ENCODE results near the gene SUN2. TPM values are rescaled to one million over a fixed set of nuclear protein-coding genes. Genes with fewer than 3 reads are reported as not detected.

SUN2 gene
- total and polyA plus RNA-seq, 2 donors (not counting 3 experiments of a cell fraction or from before 2014, with no cell fraction given): 76.7 to 133 TPM

- H3K4me1 ChIP-seq (ENCODE audit: control insufficient read depth, extremely low read depth, insufficient read depth, low read length): no peaks in the 10 kb centered on the region
- peaks cover 17 to 61% of the 10 kb centered on the region in 2 experiments for H3K36me3 ChIP-seq (ENCODE audit: control insufficient read depth in 2 of 2, extremely low read depth in 1 of 2, insufficient read depth in 2 of 2, low read length in 2 of 2)
- CTCF ChIA-PET: interaction anchor here (1.0 to 3.1 kb wide), 3 partner anchors 10 to 17 kb away, joined by 6 to 11 read pairs (median 6); no protein-coding TSS in a partner anchor
- BruUV-seq (replicated peaks): no TSS peak
- H3K4me2 ChIP-seq (ENCODE audit: insufficient read depth, low read length): no peak overlapping the region
- no peaks in the 10 kb centered on the region for H3K27me3 ChIP-seq (ENCODE audit: control insufficient read depth in 2 of 2, insufficient read depth in 2 of 2, low read length in 2 of 2)
- no peak for FAIRE-seq
- dilution Hi-C loops (cut with MboI; ENCODE audit: extremely low pct_ligation_motif_present, low sequenced_read_pairs) (no loop called here), intact Hi-C loops (cut with micrococcal nuclease) (no loop called here)
- H4K20me1 ChIP-seq (replicated peaks; ENCODE audit: control insufficient read depth, extremely low read depth, insufficient read depth, low read length): no peaks in the 10 kb centered on the region
- POLR2A ChIA-PET: no interaction called here
- no peak overlapping the region for H3K4me3 ChIP-seq (replicated peaks in 1 of 3; ENCODE audit: insufficient read depth in 1 of 3, low read depth in 1 of 3, low read length in 3 of 3)
- H2AFZ ChIP-seq (ENCODE audit: low read depth, low read length): no peak overlapping the region
- no peak for DNase-seq (ENCODE audit: low read depth, low spot score)
- no peaks in the 10 kb centered on the region for H3K9me3 ChIP-seq (replicated peaks; ENCODE audit: control insufficient read depth, insufficient read depth, low read length)
- H3K27ac ChIP-seq (ENCODE audit: insufficient read depth, low read depth, low read length): no peak overlapping the region
- TF ChIP-seq CTCF (IDR thresholded peaks at IDR 0.05; ENCODE audit: extremely low read depth in 1 of 2, insufficient read depth in 1 of 2, low read depth in 1 of 2, low read length in 2 of 2): no peak
- TF ChIP-seq EZH2 (IDR thresholded peaks at IDR 0.05; ENCODE audit: borderline replicate concordance, low read depth, low read length, severe bottlenecking): no peak
- TF ChIP-seq POLR2AphosphoS5 (IDR thresholded peaks at IDR 0.05; ENCODE audit: insufficient read depth, low read depth, low read length): no peak
- no peak for TF ChIP-seq GATA2 (IDR thresholded peaks at IDR 0.05; ENCODE audit: insufficient read depth, insufficient read length, low read depth, low read length)
- no peak for TF ChIP-seq MAX (IDR thresholded peaks at IDR 0.05; ENCODE audit: insufficient read depth, insufficient read length)
- TF ChIP-seq MYC (IDR thresholded peaks at IDR 0.05; ENCODE audit: low read depth, low read length): no peak
- no peak for TF ChIP-seq JUN (IDR thresholded peaks at IDR 0.05; ENCODE audit: borderline replicate concordance, insufficient read depth, insufficient read length, low read depth)
- no peak for TF ChIP-seq FOS (IDR thresholded peaks at IDR 0.05; ENCODE audit: borderline replicate concordance, insufficient read depth, low read length)
- TF ChIP-seq POLR2A (IDR thresholded peaks at IDR 0.05; ENCODE audit: low read depth, low read length): no peak
- no peaks in the 10 kb centered on the region for H3K9me1 ChIP-seq (replicated peaks; ENCODE audit: control insufficient read depth, extremely low read depth, insufficient read depth, low read length)
- H3K79me2 ChIP-seq (ENCODE audit: control insufficient read depth, insufficient read depth, low read length): no peaks in the 10 kb centered on the region
- no peak overlapping the region for H3K9ac ChIP-seq (replicated peaks; ENCODE audit: extremely low read depth, insufficient read depth, low read length)
Measured at GRCh38 chr22:38742176-38742942, 13.4 kb downstream of the SUN2 start.
